Activated naive CD4-positive, alpha-beta T cell treated with anti-CD3 and anti-CD28 coated beads, Interleukin-2, amount 50 U/mL, for 24 hours (primary cell): Measurements from ENCODE around the gene MALT1.
"Not testable (repeated sequence)": the region's sequence is repeated elsewhere in the genome, so short reads cannot be mapped to it uniquely, and the experiment has no call there.

Experiments used
- H3K27ac Mint-ChIP-seq: one replicate; pipeline ENCODE4 v1.8.0; 2021; ENCODE audit warnings: mild to moderate bottlenecking, mixed read lengths
- H3K27me3 Mint-ChIP-seq: one replicate; pipeline ENCODE4 v1.8.0; 2021; ENCODE audit warnings: mixed read lengths
- H3K36me3 Mint-ChIP-seq: one replicate; pipeline ENCODE4 v1.8.0; 2021; ENCODE audit warnings: mixed read lengths
- H3K4me1 Mint-ChIP-seq: one replicate; pipeline ENCODE4 v1.8.0; 2021; ENCODE audit warnings: mixed read lengths
- H3K4me3 Mint-ChIP-seq: one replicate; pipeline ENCODE4 v1.8.0; 2021; ENCODE audit warnings: mild to moderate bottlenecking, mixed read lengths
- H3K9me3 Mint-ChIP-seq: one replicate; pipeline ENCODE4 v1.8.0; 2021; ENCODE audit warnings: mixed read lengths

Gene MALT1

DNA sequence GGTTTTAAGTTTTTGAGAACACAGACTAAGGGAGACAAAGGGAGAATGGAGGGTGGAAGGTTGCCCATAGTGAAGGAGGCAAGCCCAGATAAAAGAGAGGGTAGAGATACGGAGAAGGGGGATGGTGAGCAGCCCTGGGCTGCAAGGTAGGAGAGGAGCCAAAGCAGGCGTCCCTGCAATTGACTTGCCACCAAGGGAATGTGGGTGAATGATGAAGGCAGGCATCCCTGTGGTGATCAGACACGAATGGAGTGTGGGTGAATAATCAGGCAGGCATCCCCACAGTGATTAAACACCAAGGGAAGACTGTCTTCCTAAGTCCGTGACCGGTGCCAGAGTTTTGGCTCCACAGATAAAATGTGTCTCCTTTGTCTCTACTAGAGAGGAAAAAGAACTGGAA, 25.9 kb upstream of the MALT1 start:
- H3K36me3 Mint-ChIP-seq: no peaks in the 10 kb centered on the region
- peaks cover 29% of the 10 kb centered on the region for H3K4me1 Mint-ChIP-seq
- no peak overlapping the region for H3K4me3 Mint-ChIP-seq
- H3K9me3 Mint-ChIP-seq: no peaks in the 10 kb centered on the region
- H3K27me3 Mint-ChIP-seq: no peaks in the 10 kb centered on the region
- H3K27ac Mint-ChIP-seq: no peak overlapping the region

DNA sequence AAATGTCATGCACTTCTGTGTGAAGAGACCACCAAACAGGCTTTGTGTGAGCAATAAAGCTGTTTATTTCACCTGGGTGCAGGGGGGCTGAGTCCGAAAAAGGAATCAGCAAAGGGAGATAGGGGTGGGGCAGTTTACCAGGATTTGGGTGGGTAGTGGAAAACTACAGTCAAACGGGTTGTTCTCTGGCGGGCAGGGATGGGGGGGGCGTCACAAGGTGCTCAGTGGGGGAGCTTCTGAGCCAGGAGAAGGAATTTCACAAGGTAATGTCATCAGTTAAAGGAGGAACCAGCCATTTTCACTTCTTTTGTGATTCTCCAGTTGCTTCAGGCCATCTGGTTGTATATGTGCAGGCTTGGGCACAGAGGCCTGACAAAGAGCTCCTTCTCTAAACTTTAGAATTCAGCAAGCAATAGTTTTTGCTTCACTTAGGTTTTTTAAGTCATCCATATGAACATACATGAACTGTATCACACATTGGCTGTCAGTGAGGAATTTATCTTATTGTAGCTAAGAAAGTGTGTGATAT, 24.9 kb upstream of the MALT1 start:
- H3K36me3 Mint-ChIP-seq: no peaks in the 10 kb centered on the region
- peaks cover 38% of the 10 kb centered on the region for H3K4me1 Mint-ChIP-seq
- H3K27ac Mint-ChIP-seq: no peak overlapping the region
- H3K27me3 Mint-ChIP-seq: no peaks in the 10 kb centered on the region
- no peak overlapping the region for H3K4me3 Mint-ChIP-seq
- H3K9me3 Mint-ChIP-seq: no peaks in the 10 kb centered on the region

DNA sequence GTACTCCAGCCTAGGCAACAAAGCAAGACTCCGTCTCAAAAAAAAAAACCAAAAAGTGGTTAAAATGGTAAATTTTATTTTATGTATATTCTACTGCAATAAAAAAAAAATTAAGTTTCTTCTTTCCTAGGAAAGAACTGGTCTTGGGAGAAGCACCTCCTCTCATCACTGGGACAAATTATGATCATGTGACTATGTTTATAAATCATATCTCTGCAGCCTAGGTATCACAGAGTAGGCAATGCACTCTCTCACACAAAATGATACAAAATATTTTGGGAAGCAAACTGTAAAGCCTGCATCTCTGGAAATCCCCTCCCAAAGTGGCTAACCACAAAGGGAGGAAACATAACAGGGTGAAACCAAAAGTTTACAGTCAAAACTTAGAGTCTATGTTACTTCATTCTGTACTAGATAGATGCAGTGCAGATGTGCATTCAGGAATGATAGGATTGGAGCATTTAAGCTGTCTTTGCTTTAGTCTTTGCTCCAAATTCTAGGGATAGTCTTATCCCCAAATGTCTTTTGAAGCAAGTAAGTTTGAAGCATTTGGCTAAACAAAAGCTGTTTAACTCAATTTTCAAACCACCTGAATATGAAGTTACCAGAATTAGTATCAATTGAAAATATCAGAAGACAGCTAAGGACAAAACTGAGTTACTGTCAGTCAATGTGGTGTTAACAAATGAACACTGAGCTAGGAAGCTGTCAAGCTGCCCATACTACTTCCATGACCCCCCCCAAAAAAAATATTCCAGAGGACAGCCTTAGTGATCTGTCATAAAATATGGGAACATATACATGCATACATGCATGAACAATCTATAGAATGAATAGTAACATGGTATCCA, 21.1 kb upstream of the MALT1 start:
- H3K4me1 Mint-ChIP-seq: peaks cover 73% of the 10 kb centered on the region
- no peaks in the 10 kb centered on the region for H3K27me3 Mint-ChIP-seq
- peaks cover 9% of the 10 kb centered on the region for H3K9me3 Mint-ChIP-seq
- peak overlapping the region; percentile 78 for H3K27ac Mint-ChIP-seq
- H3K36me3 Mint-ChIP-seq: peaks cover 14% of the 10 kb centered on the region
- H3K4me3 Mint-ChIP-seq: peak overlapping the region; percentile 51

DNA sequence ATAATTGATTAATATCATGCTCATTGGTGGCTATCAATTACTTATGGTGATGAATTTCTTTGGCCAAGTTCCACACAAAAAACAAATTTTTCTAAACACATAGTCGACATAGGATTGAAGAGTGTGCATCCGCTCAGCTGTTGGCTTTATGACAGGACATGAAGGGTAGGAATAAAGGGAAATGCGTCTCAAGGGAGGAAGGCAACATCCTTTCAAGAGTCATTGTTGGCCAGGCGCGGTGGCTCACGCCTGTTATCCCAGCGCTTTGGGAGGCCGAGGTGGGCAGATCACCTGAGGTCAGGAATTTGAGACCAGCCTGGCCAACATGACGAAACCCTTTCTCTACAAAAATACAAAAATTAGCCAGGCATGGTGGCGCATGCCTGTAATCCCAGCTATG, 20.4 kb upstream of the MALT1 start:
- Mint-ChIP-seq H3K27ac (peak overlapping the region; percentile 78), H3K4me1 (peaks cover 71% of the 10 kb centered on the region), H3K4me3 (peak overlapping the region; percentile 51), H3K36me3 (peaks cover 14% of the 10 kb centered on the region), H3K9me3 (peaks cover 11% of the 10 kb centered on the region)
- H3K27me3 Mint-ChIP-seq: not testable (repeated sequence)

DNA sequence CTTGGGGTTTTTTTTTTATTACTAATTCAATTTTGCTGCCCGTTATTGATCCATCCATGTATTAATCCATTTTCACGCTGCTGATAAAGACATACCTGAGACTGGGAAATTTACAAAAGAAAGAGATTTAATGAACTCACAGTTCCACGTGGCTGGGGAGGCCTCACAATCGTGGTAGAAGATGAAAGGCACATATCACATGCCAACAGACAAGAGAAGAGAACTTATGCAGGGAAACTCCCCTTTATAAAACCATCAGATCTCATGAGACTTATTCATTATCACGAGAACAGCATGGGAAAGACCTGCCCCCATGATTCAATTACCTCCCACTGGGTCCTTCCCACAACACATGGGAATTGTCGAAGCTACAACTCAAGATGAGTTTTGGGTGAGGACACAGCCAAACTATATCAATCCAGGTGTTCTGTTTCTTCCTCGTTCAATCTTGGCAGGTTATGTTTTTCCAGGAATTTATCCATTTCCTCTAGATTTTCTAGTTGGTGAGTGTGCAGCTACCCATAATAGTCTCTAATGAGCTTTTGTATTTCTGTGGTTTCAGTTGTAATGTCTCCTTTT, 18.0 kb upstream of the MALT1 start:
- peaks cover 87% of the 10 kb centered on the region for H3K4me1 Mint-ChIP-seq
- peak overlapping the region; percentile 92 for H3K27ac Mint-ChIP-seq
- not testable (repeated sequence) for H3K4me3 Mint-ChIP-seq

DNA sequence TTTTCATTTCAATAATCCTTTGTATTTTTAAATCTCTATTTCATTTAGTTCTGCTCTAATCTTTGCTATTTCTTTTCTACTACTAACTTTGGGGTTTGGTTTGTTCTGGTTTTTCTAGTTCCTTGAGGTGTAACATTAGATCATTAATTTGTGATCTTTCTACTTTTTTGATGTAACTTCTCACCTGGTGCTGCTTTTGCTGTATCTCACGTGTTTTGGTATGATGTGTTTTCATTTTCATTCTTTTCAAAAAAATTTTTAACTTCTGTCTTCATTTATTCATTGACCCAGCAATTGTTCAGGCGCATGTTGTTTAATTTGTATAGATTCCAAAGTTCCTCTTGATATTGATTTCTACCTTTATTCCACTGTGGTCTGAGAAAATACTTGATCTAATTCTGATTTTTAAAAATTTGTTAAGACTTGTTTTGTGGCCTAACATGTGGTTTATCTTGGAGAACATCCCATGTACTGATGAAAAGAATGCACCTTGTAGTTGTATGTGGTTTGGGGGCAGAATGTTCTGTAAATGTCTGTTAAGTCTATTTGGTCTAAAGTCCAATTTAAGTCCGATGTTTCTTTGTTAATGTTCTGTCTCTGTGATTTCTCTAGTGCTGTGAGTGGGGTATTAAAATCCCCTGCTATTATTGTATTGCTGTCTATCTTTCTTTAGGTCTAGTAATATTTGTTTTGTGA, 17.3 kb upstream of the MALT1 start:
- Mint-ChIP-seq H3K4me3 (no peak overlapping the region), H3K4me1 (peaks cover 82% of the 10 kb centered on the region), H3K27me3 (no peaks in the 10 kb centered on the region), H3K9me3 (peaks cover 11% of the 10 kb centered on the region), H3K27ac (peak overlapping the region; percentile 56), H3K36me3 (peaks cover 14% of the 10 kb centered on the region)

More for the DNA sequence above, 18.0 kb upstream of the MALT1 start:
- Mint-ChIP-seq H3K36me3 (peaks cover 14% of the 10 kb centered on the region), H3K9me3 (peaks cover 11% of the 10 kb centered on the region)
- not testable (repeated sequence) for H3K27me3 Mint-ChIP-seq

DNA sequence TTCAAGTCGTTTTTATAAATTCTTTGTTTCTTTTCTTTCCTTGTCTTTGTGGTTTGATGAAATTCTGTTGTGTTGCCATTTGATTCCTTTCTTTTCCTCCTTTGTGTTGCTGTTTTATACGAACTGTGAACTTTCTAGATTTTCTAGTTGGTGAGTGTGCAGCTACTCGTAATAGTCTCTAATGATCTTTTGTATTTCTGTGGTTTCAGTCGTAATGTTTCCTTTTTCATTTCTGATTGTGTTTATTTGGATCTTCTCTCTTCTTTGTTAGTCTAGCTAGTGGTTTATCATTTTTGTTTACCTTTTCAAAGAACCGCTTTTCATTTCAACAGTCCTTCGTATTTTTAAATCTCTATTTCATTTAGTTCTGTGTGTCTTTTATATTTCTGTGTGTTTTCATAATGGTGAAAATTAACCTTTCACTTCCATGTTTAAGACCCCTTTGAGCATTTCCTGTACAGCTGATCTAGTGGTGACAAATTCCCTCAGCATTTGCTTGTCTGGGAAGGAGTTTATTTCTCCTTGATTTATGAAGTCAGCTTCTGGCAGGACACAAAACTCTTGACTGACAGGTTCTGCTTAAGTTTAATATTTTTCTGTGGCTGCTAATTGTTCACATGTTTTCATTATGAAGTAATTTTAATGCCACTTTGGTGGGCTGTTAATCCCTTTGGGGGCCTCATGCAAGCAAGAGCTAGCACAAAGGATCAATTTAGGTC, 16.2 kb upstream of the MALT1 start:
- H3K27ac Mint-ChIP-seq: peak overlapping the region; percentile 59
- no peak overlapping the region for H3K4me3 Mint-ChIP-seq
- H3K36me3 Mint-ChIP-seq: peaks cover 14% of the 10 kb centered on the region
- H3K27me3 Mint-ChIP-seq: no peaks in the 10 kb centered on the region
- peaks cover 11% of the 10 kb centered on the region for H3K9me3 Mint-ChIP-seq
- H3K4me1 Mint-ChIP-seq: peaks cover 83% of the 10 kb centered on the region

DNA sequence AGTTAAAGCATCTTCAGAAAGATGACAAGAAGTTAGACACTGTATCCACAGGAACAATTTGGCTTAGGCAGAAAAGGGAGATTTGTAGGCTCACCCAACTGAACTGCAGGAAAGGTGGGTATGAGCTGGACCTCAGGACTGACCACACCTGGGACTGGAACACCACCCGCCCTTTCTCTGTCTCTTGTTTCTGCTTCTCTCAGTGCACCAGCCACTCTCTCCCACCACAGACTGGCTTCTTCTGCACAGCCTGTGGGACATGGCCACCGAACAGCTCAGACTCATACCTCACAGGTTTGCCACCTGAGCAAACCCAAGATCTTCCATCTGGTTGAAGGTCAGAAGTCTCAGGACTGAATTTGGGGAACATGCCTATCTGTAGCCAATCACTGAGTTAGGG, 14.2 kb upstream of the MALT1 start:
- H3K4me1 Mint-ChIP-seq: peaks cover 79% of the 10 kb centered on the region
- H3K36me3 Mint-ChIP-seq: peaks cover 18% of the 10 kb centered on the region
- H3K4me3 Mint-ChIP-seq: no peak overlapping the region
- no peaks in the 10 kb centered on the region for H3K27me3 Mint-ChIP-seq
- H3K9me3 Mint-ChIP-seq: peaks cover 8% of the 10 kb centered on the region
- no peak overlapping the region for H3K27ac Mint-ChIP-seq

DNA sequence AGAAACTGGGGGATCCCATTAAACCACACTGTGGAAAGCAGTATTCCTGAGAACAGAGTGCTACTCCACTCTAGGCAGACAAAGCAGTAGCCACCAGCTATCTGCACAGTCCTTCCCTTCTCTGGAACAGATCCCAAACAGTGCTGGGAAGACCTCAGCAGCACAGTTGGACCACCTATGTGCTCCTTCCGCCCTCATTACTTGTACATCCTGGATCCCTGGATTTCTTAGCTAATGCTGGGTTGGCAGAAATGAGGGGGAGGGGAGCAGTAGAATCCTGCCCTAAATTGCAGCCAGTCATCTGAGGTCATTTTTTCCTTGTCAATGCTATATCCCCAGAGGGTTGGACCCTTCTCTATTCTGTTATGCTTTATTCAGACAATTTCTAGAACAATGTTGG, 13.8 kb upstream of the MALT1 start:
- H3K27ac Mint-ChIP-seq: peak overlapping the region; percentile 89
- H3K9me3 Mint-ChIP-seq: peaks cover 7% of the 10 kb centered on the region
- peaks cover 16% of the 10 kb centered on the region for H3K36me3 Mint-ChIP-seq

DNA sequence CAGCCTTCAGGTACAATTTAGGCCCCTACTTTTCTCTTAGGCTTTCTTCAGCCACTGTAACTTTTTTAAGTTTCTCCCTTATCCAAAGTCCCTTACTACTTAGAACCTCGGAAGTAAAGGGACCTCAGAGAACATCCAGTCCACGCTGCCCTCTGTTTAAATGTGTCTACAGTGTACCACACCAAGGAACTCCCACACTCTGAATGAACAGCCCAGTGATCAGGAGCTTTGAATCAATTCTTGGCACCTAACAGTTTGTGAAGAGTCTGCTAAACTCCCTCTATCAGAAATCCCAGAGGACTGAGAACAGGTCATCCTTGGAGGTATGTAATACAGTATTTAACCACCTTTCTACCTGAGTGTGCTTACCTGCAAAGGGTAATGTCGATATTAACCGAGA, 11.6 kb upstream of the MALT1 start:
- peaks cover 69% of the 10 kb centered on the region for H3K4me1 Mint-ChIP-seq
- peaks cover 7% of the 10 kb centered on the region for H3K9me3 Mint-ChIP-seq
- peaks cover 9% of the 10 kb centered on the region for H3K36me3 Mint-ChIP-seq
- peak overlapping the region; percentile 49 for H3K27ac Mint-ChIP-seq
- peak overlapping the region; percentile 56 for H3K4me3 Mint-ChIP-seq
- no peaks in the 10 kb centered on the region for H3K27me3 Mint-ChIP-seq

More for the DNA sequence above, 13.8 kb upstream of the MALT1 start:
- Mint-ChIP-seq H3K4me3 (peak overlapping the region; percentile 56), H3K4me1 (peaks cover 79% of the 10 kb centered on the region), H3K27me3 (no peaks in the 10 kb centered on the region)

DNA sequence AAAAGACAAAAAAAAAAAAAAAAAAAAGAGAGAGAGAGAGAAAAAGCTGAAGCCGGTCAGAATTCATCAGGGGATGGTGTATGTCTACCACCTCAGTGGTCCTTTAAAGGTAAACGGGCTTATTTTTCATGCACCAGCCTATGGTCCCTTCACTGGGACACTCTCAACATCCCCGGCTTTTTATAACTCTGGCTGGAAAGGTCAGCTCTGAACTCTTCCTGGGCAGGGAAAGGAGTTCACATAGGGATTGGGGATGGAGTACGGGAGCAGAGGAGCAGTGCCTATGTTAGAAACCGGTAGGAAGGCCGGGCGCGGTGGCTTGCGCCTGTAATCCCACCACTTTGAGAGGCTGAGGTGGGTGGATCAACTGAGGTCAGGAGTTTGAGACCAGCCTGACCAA, 10.3 kb upstream of the MALT1 start:
- Mint-ChIP-seq H3K4me3 (no peak overlapping the region), H3K36me3 (peaks cover 5% of the 10 kb centered on the region), H3K4me1 (peaks cover 70% of the 10 kb centered on the region), H3K9me3 (no peaks in the 10 kb centered on the region), H3K27ac (no peak overlapping the region), H3K27me3 (no peaks in the 10 kb centered on the region)

DNA sequence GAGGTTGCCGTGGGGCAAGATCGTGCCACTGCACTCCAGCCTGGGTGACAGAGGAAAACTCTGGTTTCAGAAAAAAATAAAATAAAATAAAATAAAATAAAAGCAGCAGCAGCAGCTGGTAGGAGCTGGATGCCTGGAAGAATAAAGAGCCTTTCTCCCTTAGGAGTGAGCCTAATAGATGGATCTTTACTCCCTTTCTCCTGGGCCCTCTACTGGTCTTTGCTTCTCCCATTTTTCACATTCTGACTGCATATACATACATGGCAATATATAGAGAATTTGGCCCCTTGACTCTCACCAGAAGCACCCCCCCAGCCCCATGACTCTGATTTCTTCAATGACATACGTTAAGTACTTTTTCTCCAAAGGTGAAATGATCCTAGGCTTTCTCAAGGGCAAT, 9.8 kb upstream of the MALT1 start:
- Mint-ChIP-seq H3K27me3 (no peaks in the 10 kb centered on the region), H3K4me1 (peaks cover 67% of the 10 kb centered on the region), H3K36me3 (peaks cover 5% of the 10 kb centered on the region), H3K4me3 (no peak overlapping the region), H3K9me3 (no peaks in the 10 kb centered on the region), H3K27ac (no peak overlapping the region)

DNA sequence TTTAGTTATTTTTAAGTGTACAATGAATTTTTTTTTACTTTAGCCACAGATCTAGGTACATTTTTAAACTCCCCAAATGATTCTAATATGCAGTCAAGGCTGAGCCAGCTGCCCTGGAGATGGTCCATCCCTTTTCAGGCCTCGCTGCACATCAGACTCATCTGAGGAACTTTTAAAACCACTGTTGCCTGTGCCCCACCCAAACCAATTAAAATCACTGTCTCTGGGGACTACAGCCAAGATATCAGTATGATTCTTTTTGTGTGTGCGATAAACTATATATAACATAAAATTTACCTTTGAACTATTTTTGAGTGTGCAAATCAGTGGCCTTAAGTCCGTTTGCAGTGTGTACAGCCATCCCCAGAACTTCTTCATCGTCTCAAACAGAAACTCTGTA, 9.1 kb upstream of the MALT1 start:
- H3K27ac Mint-ChIP-seq: no peak overlapping the region

DNA sequence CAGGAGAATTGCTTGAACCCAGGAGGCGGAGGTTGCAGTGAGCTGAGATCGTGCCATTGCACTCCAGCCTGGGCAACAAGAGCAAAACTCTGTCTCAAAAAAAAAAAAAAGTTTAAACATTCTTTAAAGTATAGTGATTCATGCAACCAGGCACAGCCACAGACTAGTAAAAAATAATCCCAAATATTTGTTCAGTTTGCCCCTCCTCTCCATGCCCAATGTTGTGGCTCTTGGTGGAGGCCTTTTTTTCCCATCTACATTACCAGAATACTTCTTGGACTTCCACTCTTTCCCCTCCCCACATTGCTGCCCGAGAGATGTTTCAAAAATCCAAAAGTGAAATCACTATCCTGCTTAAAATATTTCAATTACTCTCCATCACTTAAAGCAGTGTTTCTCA, 5.1 kb upstream of the MALT1 start:
- no peaks in the 10 kb centered on the region for H3K27me3 Mint-ChIP-seq
- peaks cover 6% of the 10 kb centered on the region for H3K9me3 Mint-ChIP-seq
- H3K27ac Mint-ChIP-seq: no peak overlapping the region
- H3K36me3 Mint-ChIP-seq: no peaks in the 10 kb centered on the region
- H3K4me1 Mint-ChIP-seq: peaks cover 58% of the 10 kb centered on the region
- H3K4me3 Mint-ChIP-seq: no peak overlapping the region

More for the DNA sequence above, 9.1 kb upstream of the MALT1 start:
- no peaks in the 10 kb centered on the region for H3K27me3 Mint-ChIP-seq
- no peak overlapping the region for H3K4me3 Mint-ChIP-seq
- H3K4me1 Mint-ChIP-seq: peaks cover 60% of the 10 kb centered on the region
- H3K9me3 Mint-ChIP-seq: no peaks in the 10 kb centered on the region
- peaks cover 5% of the 10 kb centered on the region for H3K36me3 Mint-ChIP-seq

DNA sequence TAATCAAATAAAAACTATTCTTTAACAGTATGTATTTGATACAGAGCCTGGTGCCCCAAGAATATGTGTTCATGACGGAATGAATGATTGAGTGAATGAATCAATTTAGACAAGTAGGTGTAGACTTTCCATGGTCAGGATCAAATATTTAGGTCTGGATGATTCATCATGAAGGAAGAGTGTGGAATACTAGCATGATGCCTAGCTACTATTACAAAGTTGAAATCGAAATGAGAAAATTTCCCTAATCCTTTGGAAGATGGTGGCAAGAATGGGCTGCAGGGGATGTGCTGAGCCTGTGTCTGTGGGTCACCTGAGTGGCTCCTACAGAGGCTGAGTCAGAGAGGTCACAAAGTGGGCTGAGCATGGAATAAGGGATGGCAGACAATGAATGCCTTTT, 3.1 kb upstream of the MALT1 start:
- Mint-ChIP-seq H3K36me3 (no peaks in the 10 kb centered on the region), H3K27me3 (no peaks in the 10 kb centered on the region), H3K9me3 (peaks cover 6% of the 10 kb centered on the region), H3K4me1 (peaks cover 57% of the 10 kb centered on the region), H3K27ac (peak overlapping the region; percentile 76), H3K4me3 (peak overlapping the region; percentile 2)
